HL-60/S4 treated with retinoic acid at 250 ng/mL for 4 days and 3 days (cell line): ENCODE measurements around the gene FAM151A.
"Not testable (repeated sequence)": the region's sequence is repeated elsewhere in the genome, so short reads cannot be mapped to it uniquely, and the experiment has no call there.

Source experiments
- in situ Hi-C: fragments of 300-500 bp; cut with MboI; formaldehyde crosslinking; loops from 2 replicates; pipeline ENCODE4 v1.7.0; 2022; ENCODE audit warnings: low sequenced_read_pairs

FAM151A gene

DNA sequence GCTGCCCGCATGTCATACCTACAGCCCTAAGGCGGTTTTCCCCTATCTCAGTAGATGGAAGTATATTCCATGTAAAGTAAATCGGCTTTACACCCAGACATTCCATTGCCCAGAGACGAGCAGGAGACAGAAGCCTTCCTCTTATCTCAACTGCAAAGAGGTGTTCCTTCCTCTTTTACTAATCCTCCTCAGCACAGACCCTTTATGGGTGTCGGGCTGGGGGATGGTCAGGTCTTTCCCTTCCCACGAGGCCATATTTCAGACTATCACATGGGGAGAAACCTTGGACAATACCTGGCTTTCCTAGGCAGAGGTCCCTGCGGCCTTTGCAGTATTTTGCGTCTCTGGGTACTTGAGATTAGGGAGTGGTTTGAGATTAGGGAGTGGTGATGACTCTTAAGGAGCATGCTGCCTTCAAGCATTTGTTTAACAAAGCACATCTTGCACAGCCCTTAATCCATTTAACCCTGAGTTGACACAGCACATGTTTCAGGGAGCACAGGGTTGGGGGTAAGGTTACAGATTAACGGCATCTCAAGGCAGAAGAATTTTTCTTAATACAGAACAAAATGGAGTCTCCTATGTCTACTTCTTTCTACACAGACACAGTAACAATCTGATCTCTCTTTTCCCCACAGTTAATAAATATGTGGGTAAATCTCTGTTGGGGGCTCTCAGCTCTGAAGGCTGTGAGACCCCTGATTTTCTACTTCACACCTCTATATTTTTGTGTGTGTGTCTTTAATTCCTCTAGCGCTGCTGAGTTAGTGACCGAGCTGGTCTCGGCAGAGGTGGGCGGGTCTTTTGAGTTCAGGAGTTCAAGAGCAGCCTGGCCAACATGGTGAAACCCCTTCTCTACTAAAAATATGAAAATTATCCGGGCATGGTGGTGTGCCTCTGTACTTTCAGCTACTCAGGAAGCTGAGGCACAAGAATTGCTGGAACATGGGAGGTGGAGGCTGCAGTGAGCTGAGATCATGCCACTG is 13.4 kb upstream of the FAM151A start:
- in situ Hi-C loops: not testable (repeated sequence)

DNA sequence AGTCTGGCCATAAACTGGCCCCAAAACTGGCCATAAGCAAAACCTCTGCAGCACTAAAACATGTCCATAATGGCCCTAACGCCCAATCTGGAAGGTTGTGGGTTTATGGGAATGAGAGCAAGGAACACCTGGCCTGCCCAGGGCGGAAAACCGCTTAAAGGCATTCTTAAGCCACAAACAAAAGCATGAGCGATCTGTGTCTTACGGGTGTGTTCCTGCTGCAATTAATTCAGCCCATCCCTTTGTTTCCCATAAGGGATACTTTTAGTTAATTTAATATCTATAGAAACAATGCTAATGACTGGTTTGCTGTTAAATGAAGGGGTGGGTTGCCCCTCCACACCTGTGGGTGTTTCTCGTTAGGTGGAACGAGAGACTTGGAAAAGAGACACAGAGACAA is 12.5 kb upstream of the FAM151A start:
- in situ Hi-C loops: not testable (repeated sequence)

DNA sequence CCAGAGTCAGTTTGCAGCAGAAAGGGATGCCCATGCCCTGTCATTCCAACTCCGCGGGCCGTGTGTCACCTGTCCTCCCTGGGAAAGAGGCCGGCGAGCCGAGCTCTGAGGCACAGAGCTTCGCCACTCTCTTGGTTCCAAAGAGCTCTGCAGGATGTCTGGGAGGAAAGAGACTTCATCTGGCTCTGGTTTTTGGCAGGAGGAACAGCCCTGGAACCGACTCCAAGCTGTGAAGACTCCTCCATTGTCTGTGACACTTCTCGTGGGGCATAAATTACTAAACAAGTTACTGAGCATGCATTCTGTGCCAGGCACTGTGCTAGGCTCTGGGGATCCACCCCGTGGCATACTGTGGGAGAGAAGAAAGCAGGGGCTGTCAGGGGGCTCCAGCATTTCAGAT is 3.9 kb upstream of the FAM151A start:
- in situ Hi-C loops: no loop called here

DNA sequence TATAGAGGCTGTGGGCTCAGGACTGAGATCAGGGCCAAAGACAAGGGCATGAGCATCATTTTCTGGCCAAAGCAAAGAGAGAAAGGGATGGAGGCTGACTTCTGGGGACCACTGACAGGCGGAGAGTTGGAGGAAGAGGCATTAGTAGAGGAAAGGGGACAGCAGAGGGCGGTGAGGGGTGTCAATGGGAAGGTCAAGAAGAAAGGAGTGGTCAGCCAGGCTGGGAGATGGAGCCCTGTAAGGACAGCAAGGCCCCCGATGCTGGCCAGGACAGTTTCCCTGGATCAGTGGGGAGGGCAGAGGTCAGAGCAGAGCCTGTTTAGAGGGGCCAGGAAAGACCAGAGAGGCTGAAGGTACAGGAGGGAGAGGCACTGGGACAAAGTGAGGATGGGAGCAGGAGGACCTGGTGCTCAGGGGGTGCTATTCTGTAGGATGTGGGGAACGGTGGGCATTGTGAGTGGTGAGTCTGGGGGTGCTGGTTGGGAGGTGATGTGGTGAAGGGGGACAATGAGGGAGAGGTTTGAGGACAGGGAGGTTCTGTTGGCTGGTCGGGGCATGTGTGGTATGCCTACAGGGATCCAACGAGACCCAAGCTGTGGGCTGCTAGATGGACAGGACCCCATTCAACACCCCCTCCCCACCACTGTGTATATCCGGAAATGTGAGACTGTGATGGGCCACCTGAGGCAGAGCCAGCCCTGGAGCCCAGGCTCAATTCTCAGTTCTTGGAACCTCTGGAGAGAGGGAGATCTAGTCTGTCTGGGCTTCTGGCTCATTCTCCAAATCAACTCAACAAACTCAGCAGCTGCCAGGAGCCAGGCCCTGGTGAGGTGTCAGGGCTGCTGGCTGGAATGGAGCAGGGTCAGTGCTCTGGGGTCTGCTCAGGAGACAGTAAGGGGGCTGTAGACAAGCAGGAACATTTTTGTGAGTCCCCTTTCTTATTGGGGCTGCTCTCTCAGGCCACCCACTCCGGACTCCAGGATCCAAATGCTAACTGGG is 1.4 kb upstream of the FAM151A start:
- in situ Hi-C loops: no loop called here

DNA sequence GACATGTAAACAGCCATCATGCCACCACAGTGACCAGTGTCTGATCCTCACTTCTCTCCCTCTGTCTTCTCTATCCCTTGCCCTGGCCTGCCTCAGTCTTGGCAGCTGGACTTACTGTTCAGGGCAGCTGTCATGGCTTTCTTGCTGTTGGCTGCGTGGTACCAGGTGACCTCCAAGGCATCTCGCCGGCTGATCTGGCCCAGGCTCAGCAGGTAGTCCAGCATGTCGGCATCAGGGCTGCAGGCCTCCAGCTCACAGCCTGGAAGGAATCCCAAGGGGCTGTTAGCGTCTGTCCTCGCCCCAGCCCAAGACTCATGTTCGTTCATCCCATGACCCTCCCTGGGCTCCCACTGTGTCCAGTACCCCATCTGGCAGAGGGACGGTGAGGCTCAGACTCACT is 3.6 kb downstream of the FAM151A start:
- in situ Hi-C loops: no loop called here

DNA sequence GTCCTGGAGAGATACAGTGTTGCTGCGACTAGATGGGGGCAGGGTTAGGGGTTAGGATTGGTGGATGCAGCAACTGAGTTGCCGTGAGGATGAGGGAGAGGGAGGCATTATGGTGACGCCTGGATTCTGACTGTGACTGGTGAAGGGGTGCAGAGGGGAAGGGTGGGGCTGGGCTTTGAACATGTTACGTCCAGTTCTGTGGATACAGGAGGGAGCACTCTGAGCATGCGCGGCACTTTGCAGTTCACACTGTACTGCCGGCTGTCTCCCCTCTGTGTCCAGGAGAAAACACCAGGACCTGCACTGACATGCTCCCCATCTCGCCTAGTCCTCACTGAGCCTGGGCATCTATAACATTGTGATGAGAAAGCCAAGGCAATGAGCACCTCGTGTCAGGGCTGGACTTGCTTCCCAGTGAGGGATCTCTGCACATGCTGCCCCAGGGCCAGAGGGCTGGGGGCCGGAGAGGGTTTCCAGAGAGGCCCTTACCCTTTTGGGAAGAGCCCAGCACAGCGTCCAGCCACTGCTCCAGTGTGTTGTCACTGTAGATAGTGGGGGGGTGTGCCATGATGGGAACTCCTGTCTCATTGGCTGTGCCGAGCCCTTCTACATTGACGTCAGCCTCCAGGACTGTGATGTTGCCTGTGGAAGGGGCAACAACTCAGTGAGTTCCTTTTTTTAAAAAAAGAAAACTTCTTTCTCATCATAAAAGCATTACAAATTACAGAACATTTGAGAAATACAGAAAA is 7.6 kb downstream of the FAM151A start:
- in situ Hi-C loops: no loop called here

DNA sequence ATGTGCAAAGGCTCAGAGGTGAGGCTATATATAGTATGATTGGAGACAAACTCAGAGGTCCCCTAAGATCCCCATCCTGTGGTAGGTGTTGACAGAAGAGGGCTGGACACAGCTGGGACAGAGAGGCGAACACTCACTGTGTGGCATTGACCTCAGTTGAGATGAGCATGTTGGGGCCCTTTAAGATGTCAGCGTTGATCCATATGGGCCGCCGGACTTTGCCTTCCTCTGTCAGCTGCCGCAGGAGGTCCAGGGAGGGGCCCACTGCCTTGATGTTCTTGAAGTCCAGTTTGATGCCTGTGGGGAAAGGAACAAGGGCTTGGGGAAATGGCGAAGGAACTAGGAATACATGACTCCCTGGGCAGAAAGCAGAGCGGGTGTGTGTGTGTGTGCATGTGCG is 8.8 kb downstream of the FAM151A start:
- in situ Hi-C loops: no loop called here

DNA sequence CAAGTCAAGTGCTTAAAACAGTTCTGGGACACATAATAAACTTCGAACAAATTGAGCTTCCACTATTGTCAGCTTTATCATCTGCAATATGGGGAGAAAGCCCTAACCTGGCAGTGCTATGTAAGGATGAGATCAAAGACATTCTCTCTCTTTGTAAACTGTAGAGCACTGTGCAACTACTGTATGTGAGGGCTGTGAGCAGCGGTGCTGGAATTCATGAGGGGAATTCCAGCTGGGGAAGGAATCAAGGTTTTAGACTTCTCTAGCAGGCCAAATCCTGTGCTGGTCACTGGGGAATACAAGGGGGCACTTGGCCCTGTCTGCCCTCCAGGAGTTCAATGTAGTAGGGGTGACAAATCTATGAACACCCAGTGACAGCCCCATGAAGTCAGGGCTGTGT is 9.3 kb downstream of the FAM151A start:
- in situ Hi-C loops: no loop called here

DNA sequence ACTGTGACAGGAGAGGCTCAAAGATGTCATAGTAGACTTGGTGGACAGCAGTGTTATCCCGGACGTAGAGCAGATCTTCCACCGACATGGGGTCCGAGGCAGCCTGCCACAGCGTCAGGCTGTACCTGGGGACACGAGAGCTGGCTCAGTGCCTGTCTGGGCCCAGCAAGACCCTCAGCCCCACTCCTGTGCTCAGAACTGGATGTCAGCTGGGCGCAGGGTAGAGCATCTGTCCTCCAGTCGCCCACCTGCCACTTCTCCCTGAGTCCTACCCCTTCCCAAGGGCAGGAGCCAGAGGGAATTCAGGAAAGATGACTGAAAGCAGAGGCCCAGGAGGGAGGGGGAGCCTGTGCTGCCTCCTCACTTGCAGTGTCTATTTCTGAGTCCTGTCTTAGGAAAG is 11.7 kb downstream of the FAM151A start:
- in situ Hi-C loops: no loop called here

DNA sequence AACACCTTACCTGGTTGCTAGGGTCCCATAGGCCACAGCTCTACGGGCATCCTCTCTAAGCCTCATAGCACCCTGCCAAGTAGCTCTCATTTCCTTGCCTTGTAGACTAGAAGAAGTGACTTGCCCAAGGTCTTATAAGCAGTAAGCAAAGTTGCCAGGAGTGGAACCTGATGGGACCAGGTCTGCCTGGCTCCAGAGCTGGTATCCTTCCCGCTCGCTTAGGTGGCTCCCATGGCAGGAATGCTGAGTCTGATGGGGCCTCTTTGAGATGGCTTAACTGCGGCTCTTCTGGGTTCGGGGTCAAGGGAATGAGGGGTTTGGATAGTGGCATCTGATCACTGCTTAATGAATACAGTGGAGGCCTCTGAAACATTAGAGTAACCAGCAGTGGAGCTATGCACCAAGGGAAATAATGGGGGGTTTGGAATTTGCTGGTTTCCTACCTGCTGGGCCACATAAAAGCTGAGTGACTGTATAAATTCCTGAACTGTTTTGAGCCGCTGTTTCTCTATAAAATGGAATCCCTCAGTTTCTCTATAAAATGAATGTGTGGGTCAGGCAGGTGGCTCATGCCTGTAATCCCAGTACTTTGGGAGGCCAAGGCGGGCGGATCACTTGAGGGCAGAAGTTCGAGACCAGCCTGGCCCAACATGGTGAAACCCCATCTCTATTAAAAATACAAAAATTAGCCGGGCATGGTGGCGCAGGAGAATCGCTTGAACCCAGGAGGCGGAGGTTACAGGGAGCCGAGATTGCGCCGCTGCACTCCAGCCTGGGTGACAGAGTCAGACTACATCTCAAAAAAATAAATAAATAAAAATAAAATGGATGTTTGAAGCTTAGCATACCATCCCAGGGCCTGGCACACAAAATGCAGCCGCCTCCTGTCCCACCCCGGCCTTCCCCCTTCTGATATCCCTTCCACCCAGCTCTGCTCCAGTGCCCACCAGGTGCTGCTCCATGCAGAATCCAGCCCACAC is 12.4 kb downstream of the FAM151A start:
- in situ Hi-C loops: no loop called here

DNA sequence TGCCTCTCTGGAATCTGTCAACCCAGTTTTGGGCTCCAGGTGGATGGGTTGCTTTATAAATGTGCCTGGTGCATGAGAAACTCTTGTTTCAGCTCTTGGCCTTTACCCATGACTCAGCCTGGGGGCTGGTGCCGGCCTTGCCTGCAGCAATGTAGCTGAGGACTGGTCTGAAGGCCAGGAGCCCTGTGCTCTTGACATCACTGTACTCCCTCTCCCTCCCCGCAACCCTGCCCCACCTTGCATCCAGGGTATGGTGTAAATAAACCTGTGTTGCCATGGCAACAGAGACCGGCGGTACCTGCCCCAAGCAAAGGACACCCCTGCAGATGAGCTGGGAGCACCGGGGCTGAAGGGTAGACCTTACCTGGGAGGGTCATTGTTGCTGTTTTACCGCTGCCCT is 13.3 kb downstream of the FAM151A start:
- in situ Hi-C loops: no loop called here

DNA sequence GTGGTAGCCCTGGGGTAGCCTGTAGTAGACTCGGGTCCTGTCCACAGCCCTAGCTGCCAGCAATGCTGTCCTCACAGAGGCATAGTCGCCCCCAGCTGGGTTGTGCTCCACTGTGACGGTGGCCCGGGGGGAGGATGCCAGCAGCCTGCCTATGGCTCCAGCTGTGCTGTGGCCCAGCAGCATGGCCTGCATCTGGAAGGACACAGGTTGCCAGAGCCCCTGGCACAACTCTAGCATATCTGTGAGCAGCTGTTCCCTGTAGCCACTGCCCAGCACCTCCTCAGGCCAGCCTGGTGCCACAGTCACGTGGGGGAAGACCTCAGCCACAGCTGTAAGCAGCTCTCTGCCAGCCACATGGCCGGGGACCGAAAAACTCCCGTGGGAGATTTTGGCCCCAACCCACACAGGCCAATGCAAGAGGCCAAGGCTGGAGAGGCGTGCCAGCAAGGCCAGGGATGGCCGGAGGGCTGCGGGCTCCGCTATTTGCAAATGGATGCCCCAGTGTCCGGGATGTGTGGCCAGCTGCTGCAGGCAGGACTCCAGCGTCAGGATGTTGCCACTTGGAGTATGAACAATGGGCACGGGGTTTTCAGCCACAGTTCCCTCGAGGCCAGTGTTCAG is 13.9 kb downstream of the FAM151A start:
- in situ Hi-C loops: no loop called here

DNA sequence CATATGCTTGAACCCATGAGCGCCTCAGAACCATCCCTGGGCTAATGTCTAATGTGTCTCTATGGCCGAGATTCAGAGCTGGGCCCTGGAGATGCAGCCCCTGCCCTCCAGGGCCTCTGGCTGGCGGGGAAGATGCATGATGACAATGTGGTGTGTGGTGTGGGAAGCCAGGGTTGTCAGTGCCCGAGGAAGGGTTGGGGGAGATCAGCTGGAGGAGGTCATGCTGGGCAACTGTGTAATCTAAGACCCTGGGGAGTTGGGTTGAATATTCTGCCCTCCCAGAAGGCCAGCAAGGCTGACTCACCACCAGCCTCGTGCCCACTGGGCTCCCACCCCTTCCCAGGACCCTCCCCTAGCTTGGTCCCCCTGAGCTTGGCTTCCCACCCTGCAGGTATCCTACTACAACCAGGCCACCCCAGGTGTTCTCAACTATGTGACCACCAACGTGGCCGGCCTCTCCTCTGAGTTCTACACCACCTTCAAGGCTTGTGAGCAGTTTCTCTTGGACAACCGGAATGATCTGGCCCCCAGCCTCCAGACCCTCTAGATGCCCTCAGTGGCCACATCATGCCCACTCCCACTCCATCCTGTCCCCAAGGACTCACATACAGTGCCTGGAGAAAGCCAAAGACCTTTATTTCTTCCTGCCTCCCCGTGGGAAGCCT is 14.6 kb downstream of the FAM151A start:
- in situ Hi-C loops: no loop called here

DNA sequence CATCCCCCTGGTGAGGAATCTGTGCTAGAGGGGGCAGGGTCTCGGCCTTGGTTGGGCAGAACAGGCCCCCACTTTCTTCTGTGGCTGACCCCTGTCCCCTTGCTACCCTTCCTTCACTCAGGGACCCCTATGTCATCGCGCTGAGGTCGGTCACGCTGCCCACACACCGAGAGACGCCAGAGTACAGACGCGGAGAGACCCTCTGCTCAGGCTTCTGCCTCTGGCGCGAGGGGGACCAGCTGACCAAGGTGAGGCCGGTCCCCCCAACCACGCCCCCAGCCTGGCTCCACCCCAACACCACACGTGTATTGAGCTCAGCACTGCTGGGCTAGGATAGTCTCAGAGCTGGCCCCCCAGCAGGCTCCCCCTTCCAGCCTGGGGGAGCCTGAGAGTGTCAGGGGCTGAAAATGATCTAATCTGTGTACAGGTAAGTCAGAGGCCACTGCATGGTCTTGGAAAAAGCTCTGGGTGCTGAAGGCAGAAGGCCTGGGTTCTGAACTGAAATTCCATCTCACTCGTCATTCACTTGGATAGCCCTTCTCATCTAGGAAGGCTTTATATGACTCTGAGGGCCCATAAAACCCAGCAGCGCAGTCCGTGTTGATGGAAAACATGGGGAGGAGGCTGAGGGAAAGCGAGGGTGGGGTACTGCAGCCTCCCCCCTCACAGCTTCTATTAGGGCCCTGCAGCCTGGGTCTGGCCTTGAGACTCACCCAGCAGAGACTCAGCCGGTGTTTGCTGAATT is 15.3 kb downstream of the FAM151A start:
- in situ Hi-C loops: no loop called here

DNA sequence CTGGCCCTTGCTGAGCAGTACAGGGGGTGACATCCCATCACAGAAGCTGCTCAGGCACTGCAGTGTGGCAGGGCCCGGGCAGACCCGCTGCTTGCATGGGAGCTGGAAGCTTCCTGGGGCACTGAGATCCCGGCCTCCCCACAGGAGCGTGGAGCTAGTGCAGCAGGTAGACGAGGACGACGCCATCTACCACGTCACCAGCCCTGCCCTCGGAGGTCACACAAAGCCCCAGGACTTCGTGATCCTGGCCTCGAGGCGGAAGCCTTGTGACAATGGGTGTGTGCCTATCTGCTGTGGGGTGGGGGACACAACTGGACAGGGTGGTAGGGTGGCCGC is 16.4 kb downstream of the FAM151A start:
- in situ Hi-C loops: no loop called here

DNA sequence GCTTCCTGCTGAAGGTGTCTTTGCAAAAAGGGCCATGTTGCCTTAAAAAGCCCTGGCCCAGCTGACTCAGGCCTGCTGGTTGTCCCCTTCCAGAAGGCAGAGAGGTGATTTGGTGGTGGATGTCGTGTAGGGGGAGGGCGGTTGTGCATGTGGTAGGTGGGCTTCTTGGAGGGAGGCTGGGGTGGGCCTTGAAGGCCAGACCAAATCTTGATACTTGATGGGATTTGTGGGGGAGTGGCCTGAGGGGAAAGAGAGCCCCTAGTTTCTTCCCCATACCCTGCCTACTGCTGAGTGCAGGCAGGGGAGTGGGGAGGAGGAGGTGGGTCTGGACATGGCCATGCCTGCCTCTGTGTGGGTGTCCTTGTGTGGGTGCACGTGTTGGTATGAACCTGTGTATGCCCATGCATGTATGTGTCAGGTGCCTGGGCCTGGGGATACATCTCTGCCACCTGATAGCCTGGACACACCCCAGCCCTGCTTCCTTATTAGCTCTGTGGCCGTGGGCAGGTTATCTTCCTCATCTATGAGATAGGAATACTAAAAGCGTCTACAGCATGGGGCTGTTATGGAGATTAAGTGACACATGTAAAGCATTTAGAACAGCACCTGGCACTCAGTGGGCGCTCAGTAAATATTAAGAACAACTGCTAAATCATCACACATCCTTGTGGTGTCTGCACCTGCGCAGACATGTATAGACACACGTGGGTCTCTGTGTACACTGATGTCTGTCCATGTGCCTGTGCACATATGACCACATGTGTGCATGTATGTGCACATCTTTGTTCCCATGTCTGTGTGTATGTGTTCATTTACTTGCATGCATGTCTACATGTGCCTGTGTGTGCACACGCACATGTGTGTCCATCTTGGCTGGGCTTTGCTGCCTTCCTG is 17.0 kb downstream of the FAM151A start:
- in situ Hi-C loops: no loop called here
